DMS 273 treated with DMSO at 0.1 percent for 48 hours (cell line): ENCODE data around the gene GLCCI1.
"Not testable (repeated sequence)": the region's sequence is repeated elsewhere in the genome, so short reads cannot be mapped to it uniquely, and the experiment has no call there.

Experiments used
- DNase-seq: peaks from one replicate; lab custom pipeline; 2025; lab: John Stamatoyannopoulos, UW

The GLCCI1 gene

GRCh38 chr7:7989616-7990440, 21.2 kb downstream of the GLCCI1 start:
- DNase-seq = no peak

GRCh38 chr7:7990441-7990761, 21.8 kb downstream of the GLCCI1 start:
- DNase-seq = no peak

GRCh38 chr7:7992506-7992905, 23.9 kb downstream of the GLCCI1 start:
- DNase-seq = no peak

- DNase-seq = not testable (repeated sequence)
Observed at GRCh38 chr7:7995348-7995747, 26.8 kb downstream of the GLCCI1 start.

- peak; percentile 81 for DNase-seq
Observed at GRCh38 chr7:7996568-7996967, 28.0 kb downstream of the GLCCI1 start.

DNA sequence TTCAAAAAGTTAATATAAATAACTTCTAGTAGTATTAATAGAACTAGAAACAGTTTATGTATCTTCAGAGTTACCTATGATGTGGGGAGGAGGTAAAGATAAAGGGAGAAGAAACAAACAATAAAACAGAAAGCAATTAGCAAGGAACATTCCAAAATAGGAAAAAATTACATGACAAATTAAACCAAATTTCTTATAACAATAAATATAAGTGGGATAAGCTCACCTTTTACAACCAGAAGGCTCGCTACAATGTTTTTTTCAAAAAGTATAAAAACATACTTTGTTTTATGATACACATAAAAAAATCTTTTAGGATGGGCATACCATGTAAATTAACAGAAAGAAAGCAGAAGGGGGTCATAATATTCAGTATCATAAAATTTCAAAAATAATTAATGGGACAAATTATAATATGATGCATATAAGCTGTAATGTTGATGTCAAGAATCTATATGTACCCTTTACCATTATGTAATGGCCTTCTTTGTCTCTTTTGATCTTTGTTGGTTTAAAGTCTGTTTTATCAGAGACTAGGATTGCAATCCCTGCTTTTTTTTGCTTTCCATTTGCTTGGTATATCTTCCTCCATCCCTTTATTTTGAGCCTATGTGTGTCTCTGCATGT, 31.8 kb downstream of the GLCCI1 start:
- no peak for DNase-seq

GRCh38 chr7:8003077-8003476, 34.5 kb downstream of the GLCCI1 start:
- DNase-seq = no peak

DNA sequence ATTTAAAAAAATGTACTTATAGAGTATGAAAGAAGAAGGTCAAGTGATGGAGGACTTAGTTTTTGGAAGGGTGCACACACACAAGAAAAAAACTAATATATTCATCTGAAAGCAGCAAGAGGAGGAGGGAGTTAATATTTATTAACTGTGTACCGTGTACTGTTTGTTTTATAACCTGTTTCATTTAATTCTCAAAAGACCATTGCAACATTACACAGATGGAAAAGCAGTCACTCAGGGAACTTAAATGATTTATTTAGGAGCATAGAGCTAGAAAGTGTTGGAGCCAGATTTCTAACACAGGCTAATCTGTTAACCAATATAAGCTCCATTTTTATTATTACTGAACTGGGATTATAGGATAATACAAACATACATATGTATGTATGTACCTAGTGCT, 36.7 kb downstream of the GLCCI1 start:
- DNase-seq = no peak

DNA sequence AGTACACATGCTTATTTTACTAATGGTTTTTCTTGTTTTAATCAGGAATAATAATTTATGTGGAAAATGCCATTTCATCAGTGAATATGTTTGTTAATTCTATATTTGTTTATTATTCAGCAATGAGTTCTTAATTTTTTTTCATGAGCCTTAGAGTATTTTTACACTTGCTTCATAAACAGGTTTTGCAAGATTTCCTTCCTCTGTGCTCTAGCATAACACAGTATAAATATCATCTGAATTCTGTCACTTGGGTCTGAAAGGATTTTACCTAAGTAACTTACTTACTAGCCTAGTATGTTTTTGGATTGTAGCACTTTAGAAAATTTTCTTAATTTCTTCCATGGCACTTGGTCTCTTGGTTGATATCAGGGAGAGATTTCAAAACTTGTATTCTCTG, 45.8 kb downstream of the GLCCI1 start:
- DNase-seq = no peak

DNA sequence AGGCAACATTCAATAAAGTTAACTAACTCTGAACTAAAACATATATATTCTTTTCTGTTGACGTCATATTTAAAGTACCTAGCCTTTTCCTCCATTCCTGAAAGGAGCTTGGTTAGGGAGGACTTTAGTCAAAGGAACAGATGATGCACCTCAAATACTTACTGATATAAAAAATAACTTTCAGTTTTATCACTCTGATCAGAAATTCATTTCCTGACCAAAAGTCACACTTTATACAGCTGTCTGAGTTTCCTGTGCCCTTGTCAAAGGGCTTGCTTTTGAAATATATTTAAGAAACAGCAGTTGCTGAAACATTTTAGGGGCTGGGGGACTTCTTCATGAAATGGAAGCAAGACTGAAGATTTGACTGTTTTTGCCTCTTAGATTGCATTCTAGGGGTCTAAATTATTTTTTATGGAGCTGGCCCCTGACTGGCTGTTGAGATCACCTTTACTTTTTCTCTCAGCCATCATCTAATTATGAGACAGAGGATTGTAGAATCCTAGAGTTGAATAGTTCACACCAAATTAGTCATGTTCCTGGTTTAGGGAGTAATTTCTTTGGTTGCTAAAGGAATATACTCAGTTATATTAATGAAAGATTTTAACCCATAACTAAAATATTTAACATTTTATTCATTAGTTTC, 46.6 kb downstream of the GLCCI1 start:
- DNase-seq = no peak

DNA sequence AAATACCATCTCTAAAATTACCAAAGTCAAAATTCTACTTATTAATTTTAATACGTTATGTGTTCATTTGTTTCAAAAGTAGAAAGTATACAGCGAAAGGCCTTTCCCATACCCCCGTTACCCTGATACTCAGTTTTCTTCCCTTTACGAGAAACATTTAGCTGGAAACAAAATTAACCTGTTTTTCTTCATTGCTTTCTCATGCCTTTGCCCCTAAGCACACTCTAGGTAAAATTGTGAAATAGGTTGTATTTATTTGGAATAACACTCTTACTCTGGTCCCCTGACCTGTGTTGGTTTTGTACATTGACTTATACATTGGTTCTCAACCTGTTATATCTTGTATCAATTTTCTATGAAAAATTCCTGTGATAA, 47.1 kb downstream of the GLCCI1 start:
- DNase-seq = no peak

DNA sequence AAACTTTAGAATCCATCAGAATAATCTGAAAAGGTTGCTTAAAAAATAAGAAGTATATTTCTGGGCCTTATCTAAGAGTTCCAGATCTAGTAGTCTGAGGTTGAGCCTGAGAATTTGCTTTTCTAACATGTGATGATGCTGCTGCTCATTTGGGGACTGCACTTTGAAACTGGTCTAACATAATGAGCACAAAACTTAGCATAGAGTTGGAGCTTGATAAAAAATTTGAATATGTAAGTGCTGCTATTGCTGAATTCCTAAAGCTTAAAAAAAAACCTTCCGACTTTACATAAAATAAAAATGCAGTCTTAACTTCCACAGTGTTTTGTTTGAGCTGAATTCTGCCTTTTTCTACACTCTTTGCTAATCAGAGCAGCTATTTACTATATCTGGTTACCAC, 48.8 kb downstream of the GLCCI1 start:
- DNase-seq = no peak

GRCh38 chr7:8018961-8019360, 50.4 kb downstream of the GLCCI1 start:
- no peak for DNase-seq

DNA sequence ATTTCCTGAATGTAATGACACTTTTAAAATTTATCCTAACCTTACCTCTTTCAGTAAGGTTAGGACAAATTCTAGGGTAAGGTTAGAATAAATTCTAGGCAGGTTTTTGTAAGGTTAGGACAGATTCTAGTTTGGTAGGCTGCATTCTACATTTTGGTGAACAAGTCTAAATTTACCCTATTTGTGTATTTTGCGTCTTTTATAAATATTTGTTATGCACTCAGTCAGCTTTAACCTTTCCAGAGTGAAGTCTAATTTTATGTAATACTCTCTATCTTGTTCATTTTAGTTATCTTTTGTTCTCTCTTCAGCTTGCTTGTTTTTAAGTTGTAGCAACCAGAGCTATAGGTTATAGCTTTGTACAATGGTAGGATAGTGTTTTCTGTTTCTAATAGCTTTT, 54.0 kb downstream of the GLCCI1 start:
- no peak for DNase-seq

DNA sequence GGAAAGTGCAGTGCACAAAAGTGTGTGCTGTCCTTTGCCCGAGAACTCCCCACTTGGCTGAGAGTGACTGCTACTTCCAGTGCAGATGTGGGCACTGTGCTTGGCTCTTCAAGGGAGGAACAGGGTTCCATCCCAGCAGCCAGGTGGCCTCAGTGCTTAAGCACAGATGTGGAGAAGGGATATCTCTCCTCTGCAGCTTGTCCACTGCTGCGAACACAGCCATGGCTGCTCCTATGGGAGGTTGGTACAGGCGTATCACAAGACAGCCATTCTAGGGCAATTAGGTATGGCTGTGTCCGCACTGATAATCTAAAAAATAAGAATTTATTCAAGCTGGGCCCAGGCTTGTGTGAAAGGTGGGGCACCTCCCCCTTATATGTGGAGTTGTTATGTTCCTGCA, 66.6 kb downstream of the GLCCI1 start:
- no peak for DNase-seq

GRCh38 chr7:8035647-8036518, 67.3 kb downstream of the GLCCI1 start:
- DNase-seq = peak; percentile 66

GRCh38 chr7:8037151-8037550, 68.6 kb downstream of the GLCCI1 start:
- no peak for DNase-seq

DNA sequence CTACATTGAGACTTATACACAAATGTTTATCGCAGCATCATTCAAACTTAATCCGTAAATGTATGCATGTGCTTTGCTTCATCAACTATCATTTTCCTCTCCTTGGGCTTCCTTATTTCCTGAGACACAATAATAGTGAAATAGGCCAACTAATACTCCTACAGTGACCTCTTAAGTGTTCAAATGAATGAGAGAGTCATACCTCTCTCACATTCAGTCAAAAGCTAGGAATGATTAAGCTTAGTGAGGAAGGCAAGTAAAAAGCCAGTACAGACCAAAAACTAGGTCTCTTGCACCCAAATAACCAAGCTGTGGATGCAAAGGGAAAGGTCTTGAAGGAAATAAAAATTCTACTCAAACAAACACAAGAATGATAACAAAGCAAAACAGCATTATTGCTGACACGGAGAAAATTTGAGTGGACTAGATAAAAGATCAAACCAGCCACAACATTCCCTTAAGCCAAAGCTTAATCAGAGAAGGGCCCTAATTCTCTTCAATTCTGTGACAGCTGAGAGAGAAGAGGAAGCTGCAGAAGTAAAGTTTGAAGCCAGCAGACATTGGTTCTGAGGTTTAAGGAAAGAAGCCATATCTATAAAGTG, 72.3 kb downstream of the GLCCI1 start:
- no peak for DNase-seq

GRCh38 chr7:8042796-8043535, 74.4 kb downstream of the GLCCI1 start:
- DNase-seq = no peak

DNA sequence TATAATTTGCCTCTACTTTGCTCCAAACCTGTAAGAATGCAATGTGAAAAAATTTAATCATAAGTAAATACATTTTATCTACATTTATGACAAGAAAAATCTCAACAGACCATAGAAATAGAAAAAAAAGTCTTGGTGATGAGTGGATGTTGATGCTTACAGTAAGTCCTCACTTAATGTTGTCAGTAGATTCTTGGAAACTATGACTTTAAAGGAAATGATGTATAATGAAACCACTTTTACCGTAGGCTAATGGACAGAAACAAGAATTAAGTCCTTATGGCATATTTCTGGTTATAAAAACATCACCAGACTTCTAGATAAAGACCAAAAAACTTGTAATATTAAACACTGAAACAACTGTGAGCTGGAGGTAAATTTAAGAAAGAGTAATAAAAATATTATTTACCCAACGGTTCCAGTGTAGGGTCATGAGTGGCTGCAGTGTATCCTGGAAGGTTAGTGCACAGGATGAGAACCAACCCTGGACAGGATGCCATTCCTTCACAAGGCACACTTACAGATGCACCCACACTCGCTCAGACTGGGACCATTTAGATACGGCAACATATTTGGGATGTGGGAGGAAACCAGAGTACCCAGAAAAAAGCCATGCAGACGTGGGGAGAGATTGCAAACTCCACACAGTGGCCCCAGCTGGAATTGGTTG, 76.3 kb downstream of the GLCCI1 start:
- DNase-seq = no peak

- not testable (repeated sequence) for DNase-seq
Observed at GRCh38 chr7:8048067-8048466, 79.5 kb downstream of the GLCCI1 start.
